HEK293T (cell line): Measurements from ENCODE around the gene SYCN.

Experiments
- CTCF ChIA-PET: fragments of 350-600 bp; formaldehyde crosslinking; extraction: SDS; loops from one replicate; lab custom pipeline; 2021; ENCODE audit warnings: antibody characterized with exemption, inconsistent platforms; lab: Yijun Ruan, JAX
- POLR2A ChIA-PET: fragments of 350-600 bp; formaldehyde crosslinking; extraction: SDS; loops from one replicate; lab custom pipeline; 2020; ENCODE audit warnings: antibody characterized with exemption, inconsistent platforms; lab: Yijun Ruan, JAX
- DNase-seq: peaks from one replicate; pipeline ENCODE4 v3.0.0; 2012; ENCODE audit warnings: mixed read lengths; ENCODE audit errors: extremely low spot score
- ARNT ChIP-seq: fragments of 450-650 bp; IDR thresholded peaks from 2 replicates; pipeline ENCODE4 v1.6.1; 2017; ENCODE audit warnings: mild to moderate bottlenecking
- BHLHE40 ChIP-seq: fragments of 450-650 bp; IDR thresholded peaks from 2 replicates; pipeline ENCODE4 v1.6.1; 2016; ENCODE audit warnings: mild to moderate bottlenecking, moderate library complexity, borderline replicate concordance
- CTBP1 ChIP-seq: fragments of 450-650 bp; IDR thresholded peaks from 2 replicates; pipeline ENCODE4 v1.6.1; 2016; ENCODE audit warnings: borderline replicate concordance
- ELF4 ChIP-seq: fragments of 450-650 bp; IDR thresholded peaks from 2 replicates; pipeline ENCODE4 v1.6.1; 2017; ENCODE audit warnings: antibody characterized with exemption
- FOXA1 ChIP-seq: fragments of 450-650 bp; IDR thresholded peaks from 2 replicates; pipeline ENCODE4 v1.6.1; 2016; ENCODE audit warnings: mild to moderate bottlenecking
- FOXK2 ChIP-seq: fragments of 450-650 bp; IDR thresholded peaks from 2 replicates; pipeline ENCODE4 v1.6.1; 2016; ENCODE audit warnings: mild to moderate bottlenecking
- FOXM1 ChIP-seq: fragments of 450-650 bp; IDR thresholded peaks from 2 replicates; pipeline ENCODE4 v1.6.1; 2017; ENCODE audit warnings: mild to moderate bottlenecking, borderline replicate concordance
- HDGF ChIP-seq: fragments of 450-650 bp; IDR thresholded peaks from 2 replicates; pipeline ENCODE4 v1.6.1; 2017; ENCODE audit warnings: antibody characterized with exemption, borderline replicate concordance
- L3MBTL2 ChIP-seq: fragments of 450-650 bp; conservative IDR thresholded peaks from 2 replicates; pipeline ENCODE4 v1.6.1; 2016; ENCODE audit warnings: mild to moderate bottlenecking
- LEF1 ChIP-seq: fragments of 450-650 bp; IDR thresholded peaks from 2 replicates; pipeline ENCODE4 v1.6.1; 2017; ENCODE audit warnings: mild to moderate bottlenecking, borderline replicate concordance
- NFRKB ChIP-seq: fragments of 450-650 bp; IDR thresholded peaks from 2 replicates; pipeline ENCODE4 v1.6.1; 2016; ENCODE audit warnings: mild to moderate bottlenecking, moderate library complexity
- PKNOX1 ChIP-seq: fragments of 450-650 bp; IDR thresholded peaks from 2 replicates; pipeline ENCODE4 v1.6.1; 2016
- SP1 ChIP-seq: fragments of 450-650 bp; IDR thresholded peaks from 2 replicates; pipeline ENCODE4 v1.6.1; 2017
- SUZ12 ChIP-seq: fragments of 450-650 bp; IDR thresholded peaks from 2 replicates; pipeline ENCODE4 v1.6.1; 2016; ENCODE audit warnings: mild to moderate bottlenecking
- TARDBP ChIP-seq: fragments of 450-650 bp; IDR thresholded peaks from 2 replicates; pipeline ENCODE4 v1.6.1; 2016
- ZNF384 ChIP-seq: fragments of 450-650 bp; IDR thresholded peaks from 2 replicates; pipeline ENCODE4 v1.6.1; 2016

SYCN gene

GRCh38 chr19:39202998-39203355 is 1.1 kb downstream of the SYCN start:
- ChIA-PET POLR2A (interaction anchor here (1.5 kb wide), 1 partner anchor 233 kb away, joined by 5 read pairs; the partner anchor contains the start of gene RPS16), CTCF (no interaction called here)
- no peak for TF ChIP-seq ELF4
- no peak for DNase-seq

GRCh38 chr19:39200803-39201115 is 3.3 kb downstream of the SYCN start:
- no peak for TF ChIP-seq SP1
- TF ChIP-seq CTBP1, result no peak
- no peak for TF ChIP-seq L3MBTL2
- TF ChIP-seq FOXM1, result no peak
- TF ChIP-seq FOXA1, result no peak
- no peak for TF ChIP-seq ZNF384
- TF ChIP-seq LEF1, result no peak
- DNase-seq, result no peak
- CTCF ChIA-PET, result no interaction called here
- POLR2A ChIA-PET, result no interaction called here

- CTCF ChIA-PET, result interaction anchor here (1.1 kb wide), 1 partner anchor 78 kb away, joined by 3 read pairs; no protein-coding TSS in a partner anchor
These were observed 3.8 kb downstream of the SYCN start for GRCh38 chr19:39200066-39200802.

GRCh38 chr19:39199025-39199424 is 5.0 kb downstream of the SYCN start:
- CTCF ChIA-PET, result interaction anchor here (1.4 kb wide), 1 partner anchor 85 kb away, joined by 3 read pairs; no protein-coding TSS in a partner anchor
- no peak for TF ChIP-seq ARNT
- TF ChIP-seq NFRKB, result no peak
- no peak for DNase-seq
- POLR2A ChIA-PET, result no interaction called here

More at GRCh38 chr19:39200066-39200802, 3.8 kb downstream of the SYCN start:
- POLR2A ChIA-PET, result no interaction called here
- TF ChIP-seq FOXM1 (no peak), TARDBP (no peak), NFRKB (no peak)
- DNase-seq, result no peak

- ChIA-PET CTCF (no interaction called here), POLR2A (no interaction called here)
- DNase-seq, result no peak
- TF ChIP-seq FOXA1, result no peak
- TF ChIP-seq SUZ12, result no peak
- no peak for TF ChIP-seq ARNT
- TF ChIP-seq HDGF, result no peak
- no peak for TF ChIP-seq L3MBTL2
- no peak for TF ChIP-seq SP1
- no peak for TF ChIP-seq ELF4
- TF ChIP-seq PKNOX1, result no peak
- no peak for TF ChIP-seq ZNF384
- no peak for TF ChIP-seq CTBP1
- TF ChIP-seq NFRKB, result no peak
- TF ChIP-seq FOXK2, result no peak
- TF ChIP-seq BHLHE40, result no peak
- no peak for TF ChIP-seq TARDBP
- TF ChIP-seq LEF1, result no peak
- no peak for TF ChIP-seq FOXM1
These were observed 6.3 kb downstream of the SYCN start for GRCh38 chr19:39197808-39198207.

GRCh38 chr19:39196860-39197562 is 7.1 kb downstream of the SYCN start, which contains the start of gene NCCRP1:
Gene NCCRP1 (plus strand): TSS chr19:39196964. CDS start chr19:39196983, 19 bp downstream.
- POLR2A ChIA-PET, result no interaction called here
- DNase-seq, result no peak
- CTCF ChIA-PET, result no interaction called here
- TF ChIP-seq FOXK2, result no peak
- TF ChIP-seq SUZ12, result no peak
- TF ChIP-seq CTBP1, result no peak
- TF ChIP-seq TARDBP, result no peak
- no peak for TF ChIP-seq NFRKB
- no peak for TF ChIP-seq ARNT
- TF ChIP-seq BHLHE40, result no peak
- no peak for TF ChIP-seq FOXM1
- TF ChIP-seq PKNOX1, result no peak

GRCh38 chr19:39196320-39196719 is 7.7 kb downstream of the SYCN start:
- DNase-seq, result no peak
- TF ChIP-seq ZNF384 (no peak), ELF4 (no peak), FOXK2 (no peak), BHLHE40 (no peak), SUZ12 (no peak), NFRKB (no peak)
- ChIA-PET POLR2A (no interaction called here), CTCF (no interaction called here)
